Measurements from ENCODE around the gene DCAF8.

- TF ChIP-seq POLR2A (IDR thresholded peaks at IDR 0.05) (peak; percentile 43 to 48), CTCF (IDR thresholded peaks at IDR 0.05) (no peak)
These were observed 56.9 kb downstream of the DCAF8 start, which contains the start of gene PEA15 for GRCh38 chr1:160205242-160206035.
